SK-N-SH treated with all-trans-retinoic acid at 6 μM for 48 hours (cell line): ENCODE results near the gene HAUS1.

Experiments used
- ARNTL ChIP-seq: fragments of 450-650 bp; formaldehyde crosslinking; IDR thresholded peaks from 2 replicates; pipeline ENCODE4 v1.5.0; 2020; ENCODE audit warnings: low read depth, mild to moderate bottlenecking, moderate library complexity, borderline replicate concordance
- PATZ1 ChIP-seq: fragments of 250-450 bp; sonication (Bioruptor Pico); IDR thresholded peaks from 2 replicates; pipeline ENCODE4 v1.8.0; 2020; ENCODE audit warnings: mild to moderate bottlenecking, moderate library complexity, borderline replicate concordance
- PPARA ChIP-seq: fragments of 250-450 bp; sonication (Bioruptor Pico); IDR thresholded peaks from 2 replicates; pipeline ENCODE4 v1.5.0; 2020; ENCODE audit warnings: mild to moderate bottlenecking, borderline replicate concordance
- TF ChIP-seq, protein P1 (sequence below): fragments of 250-450 bp; sonication (Bioruptor Pico); IDR thresholded peaks from 2 replicates; pipeline ENCODE4 v1.5.0; 2020; ENCODE audit warnings: mild to moderate bottlenecking, moderate library complexity
- TF ChIP-seq, protein P2 (sequence below): fragments of 250-450 bp; sonication (Bioruptor Pico); IDR thresholded peaks from 2 replicates; pipeline ENCODE4 v1.8.0; 2021; ENCODE audit warnings: low read depth, mild to moderate bottlenecking, moderate library complexity, borderline replicate concordance

GRCh38 chr18:46096651-46097300 lies 7.4 kb upstream of the HAUS1 start:
- TF ChIP-seq ARNTL (CRISPR knock-in tag) = no peak
- TF ChIP-seq, protein P1, sequence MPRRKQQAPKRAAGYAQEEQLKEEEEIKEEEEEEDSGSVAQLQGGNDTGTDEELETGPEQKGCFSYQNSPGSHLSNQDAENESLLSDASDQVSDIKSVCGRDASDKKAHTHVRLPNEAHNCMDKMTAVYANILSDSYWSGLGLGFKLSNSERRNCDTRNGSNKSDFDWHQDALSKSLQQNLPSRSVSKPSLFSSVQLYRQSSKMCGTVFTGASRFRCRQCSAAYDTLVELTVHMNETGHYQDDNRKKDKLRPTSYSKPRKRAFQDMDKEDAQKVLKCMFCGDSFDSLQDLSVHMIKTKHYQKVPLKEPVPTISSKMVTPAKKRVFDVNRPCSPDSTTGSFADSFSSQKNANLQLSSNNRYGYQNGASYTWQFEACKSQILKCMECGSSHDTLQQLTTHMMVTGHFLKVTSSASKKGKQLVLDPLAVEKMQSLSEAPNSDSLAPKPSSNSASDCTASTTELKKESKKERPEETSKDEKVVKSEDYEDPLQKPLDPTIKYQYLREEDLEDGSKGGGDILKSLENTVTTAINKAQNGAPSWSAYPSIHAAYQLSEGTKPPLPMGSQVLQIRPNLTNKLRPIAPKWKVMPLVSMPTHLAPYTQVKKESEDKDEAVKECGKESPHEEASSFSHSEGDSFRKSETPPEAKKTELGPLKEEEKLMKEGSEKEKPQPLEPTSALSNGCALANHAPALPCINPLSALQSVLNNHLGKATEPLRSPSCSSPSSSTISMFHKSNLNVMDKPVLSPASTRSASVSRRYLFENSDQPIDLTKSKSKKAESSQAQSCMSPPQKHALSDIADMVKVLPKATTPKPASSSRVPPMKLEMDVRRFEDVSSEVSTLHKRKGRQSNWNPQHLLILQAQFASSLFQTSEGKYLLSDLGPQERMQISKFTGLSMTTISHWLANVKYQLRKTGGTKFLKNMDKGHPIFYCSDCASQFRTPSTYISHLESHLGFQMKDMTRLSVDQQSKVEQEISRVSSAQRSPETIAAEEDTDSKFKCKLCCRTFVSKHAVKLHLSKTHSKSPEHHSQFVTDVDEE (CRISPR knock-in tag) = no peak
- no peak for TF ChIP-seq PPARA (CRISPR knock-in tag)
- TF ChIP-seq, protein P2, sequence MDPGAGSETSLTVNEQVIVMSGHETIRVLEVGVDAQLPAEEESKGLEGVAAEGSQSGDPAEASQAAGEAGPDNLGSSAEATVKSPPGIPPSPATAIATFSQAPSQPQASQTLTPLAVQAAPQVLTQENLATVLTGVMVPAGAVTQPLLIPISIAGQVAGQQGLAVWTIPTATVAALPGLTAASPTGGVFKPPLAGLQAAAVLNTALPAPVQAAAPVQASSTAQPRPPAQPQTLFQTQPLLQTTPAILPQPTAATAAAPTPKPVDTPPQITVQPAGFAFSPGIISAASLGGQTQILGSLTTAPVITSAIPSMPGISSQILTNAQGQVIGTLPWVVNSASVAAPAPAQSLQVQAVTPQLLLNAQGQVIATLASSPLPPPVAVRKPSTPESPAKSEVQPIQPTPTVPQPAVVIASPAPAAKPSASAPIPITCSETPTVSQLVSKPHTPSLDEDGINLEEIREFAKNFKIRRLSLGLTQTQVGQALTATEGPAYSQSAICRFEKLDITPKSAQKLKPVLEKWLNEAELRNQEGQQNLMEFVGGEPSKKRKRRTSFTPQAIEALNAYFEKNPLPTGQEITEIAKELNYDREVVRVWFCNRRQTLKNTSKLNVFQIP (CRISPR knock-in tag) = no peak
- no peak for TF ChIP-seq PATZ1 (CRISPR knock-in tag)
